Upper lobe of right lung (tissue), 1 donor: ENCODE results near the gene ATP13A3. TPM values are rescaled to one million over a fixed set of nuclear protein-coding genes. Genes with fewer than 3 reads are reported as not detected.

Experiments used
- ATAC-seq: fragments of 200-7000 bp; cut with Tn5 transposase; one replicate; pipeline ENCODE4 v1.9.1; 2020; ENCODE audit warnings: mild to moderate bottlenecking, moderate library complexity
- DNase-seq: peaks from one replicate; pipeline ENCODE4 v3.0.0-alpha.2; 2020
- H3K27ac ChIP-seq: fragments of 200-600 bp; one replicate; pipeline ENCODE4 v1.8.0; 2022
- H3K27me3 ChIP-seq: fragments of 200-600 bp; one replicate; pipeline ENCODE4 v1.8.0; 2022; ENCODE audit warnings: mild to moderate bottlenecking
- H3K36me3 ChIP-seq: fragments of 200-600 bp; one replicate; pipeline ENCODE4 v1.8.0; 2022
- H3K4me1 ChIP-seq: fragments of 200-600 bp; one replicate; pipeline ENCODE4 v1.8.0; 2022
- H3K4me3 ChIP-seq: fragments of 200-600 bp; one replicate; pipeline ENCODE4 v1.8.0; 2022; ENCODE audit warnings: mild to moderate bottlenecking
- H3K9me3 ChIP-seq: fragments of 200-600 bp; one replicate; pipeline ENCODE4 v1.8.0; 2022
- intact Hi-C: fragments of 100-400 bp; cut with DNase I; formaldehyde crosslinking; loops from one replicate; pipeline ENCODE4 v1.11.0; 2022
- total RNA-seq: library from RNA; stranded (reverse); fragmentation: NEBNext Ultra II Directional; extraction: Animal tissue kit (Norgen Biotek cat#: 25700); gene quantifications from one replicate; pipeline ENCODE4 v1.2.1, GENCODE V29; 2021
- TF ChIP-seq, protein P1 (sequence below): fragments of 200-600 bp; IDR thresholded peaks from one replicate; pipeline ENCODE4 v1.8.0; 2022; ENCODE audit warnings: antibody characterized with exemption
- donor health status: DM: no; HTN: yes; CAD: no; lungs with severe emphysema.

ATP13A3 gene
- total RNA-seq, 1 donor from 2014 or later, result 101 TPM

DNA sequence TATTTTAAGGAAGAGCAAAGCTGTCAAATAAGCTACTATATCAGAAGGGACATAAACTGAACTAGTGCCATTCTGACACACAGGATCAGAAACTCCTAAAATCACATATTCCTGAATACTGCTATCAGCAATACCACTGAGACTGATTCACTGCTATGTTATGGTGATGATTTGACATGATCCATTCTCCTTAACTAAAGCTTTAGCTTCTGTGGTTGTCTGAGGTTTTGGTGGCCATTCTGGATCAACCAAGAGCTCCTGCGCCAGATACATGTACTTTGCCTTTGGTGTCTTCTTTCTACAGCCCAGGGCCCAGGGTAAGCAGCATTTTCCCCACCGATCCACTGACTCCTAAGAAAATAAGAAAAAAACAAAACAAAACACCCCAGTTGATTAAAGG is 81.0 kb downstream of the ATP13A3 start:
- DNase-seq, result no peak
- intact Hi-C loops, result no loop called here
- Histone ChIP-seq H3K27me3 (no peaks in the 10 kb centered on the region), H3K4me1 (no peaks in the 10 kb centered on the region), H3K36me3 (peaks cover 9% of the 10 kb centered on the region), H3K9me3 (no peaks in the 10 kb centered on the region), H3K27ac (no peak overlapping the region), H3K4me3 (no peak overlapping the region)
- ATAC-seq, result no peak
- TF ChIP-seq, protein P1, sequence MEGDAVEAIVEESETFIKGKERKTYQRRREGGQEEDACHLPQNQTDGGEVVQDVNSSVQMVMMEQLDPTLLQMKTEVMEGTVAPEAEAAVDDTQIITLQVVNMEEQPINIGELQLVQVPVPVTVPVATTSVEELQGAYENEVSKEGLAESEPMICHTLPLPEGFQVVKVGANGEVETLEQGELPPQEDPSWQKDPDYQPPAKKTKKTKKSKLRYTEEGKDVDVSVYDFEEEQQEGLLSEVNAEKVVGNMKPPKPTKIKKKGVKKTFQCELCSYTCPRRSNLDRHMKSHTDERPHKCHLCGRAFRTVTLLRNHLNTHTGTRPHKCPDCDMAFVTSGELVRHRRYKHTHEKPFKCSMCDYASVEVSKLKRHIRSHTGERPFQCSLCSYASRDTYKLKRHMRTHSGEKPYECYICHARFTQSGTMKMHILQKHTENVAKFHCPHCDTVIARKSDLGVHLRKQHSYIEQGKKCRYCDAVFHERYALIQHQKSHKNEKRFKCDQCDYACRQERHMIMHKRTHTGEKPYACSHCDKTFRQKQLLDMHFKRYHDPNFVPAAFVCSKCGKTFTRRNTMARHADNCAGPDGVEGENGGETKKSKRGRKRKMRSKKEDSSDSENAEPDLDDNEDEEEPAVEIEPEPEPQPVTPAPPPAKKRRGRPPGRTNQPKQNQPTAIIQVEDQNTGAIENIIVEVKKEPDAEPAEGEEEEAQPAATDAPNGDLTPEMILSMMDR, result no peak

DNA sequence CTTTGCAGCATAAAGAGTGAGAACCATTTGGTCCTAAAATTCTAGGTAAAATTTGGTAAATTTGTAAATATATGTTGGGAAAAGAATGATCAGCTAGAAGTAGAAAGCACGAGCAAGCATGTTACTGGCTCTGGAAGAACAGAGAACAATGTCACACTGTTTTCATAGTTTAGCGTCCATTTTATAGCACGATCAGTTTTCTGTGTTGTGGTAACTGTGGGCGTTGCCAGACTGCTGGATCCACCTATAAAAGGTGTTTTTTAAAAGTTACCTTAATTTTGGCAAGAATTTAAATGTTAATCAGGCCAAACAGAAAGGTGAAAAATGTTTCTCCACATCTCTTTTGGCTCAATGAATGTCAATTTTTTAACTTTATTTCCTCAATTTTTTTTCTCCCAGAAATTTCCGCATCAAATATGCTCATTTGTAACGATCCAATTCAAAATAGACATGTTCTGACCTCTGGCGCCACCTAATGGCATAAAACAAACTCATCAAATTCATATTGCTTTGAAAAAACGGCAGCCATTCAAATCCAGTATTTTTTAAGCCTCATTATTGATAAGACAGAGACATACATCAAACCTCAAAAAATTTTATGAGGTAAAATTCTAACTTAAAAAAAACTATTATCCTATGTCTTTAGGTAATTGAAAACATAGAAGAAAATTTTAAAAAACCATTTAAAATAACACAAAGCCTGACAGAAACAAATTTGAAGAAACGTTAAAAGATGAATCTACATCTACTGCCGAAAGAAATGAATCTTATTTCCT is 82.2 kb downstream of the ATP13A3 start:
- Histone ChIP-seq H3K4me3 (no peak overlapping the region), H3K36me3 (peaks cover 9% of the 10 kb centered on the region), H3K4me1 (no peaks in the 10 kb centered on the region), H3K27ac (no peak overlapping the region), H3K27me3 (peaks cover 5% of the 10 kb centered on the region), H3K9me3 (no peaks in the 10 kb centered on the region)
- ATAC-seq, result peak; percentile 56
- intact Hi-C loops, result no loop called here
- TF ChIP-seq, protein P1, result peak; percentile 72
- no peak for DNase-seq

DNA sequence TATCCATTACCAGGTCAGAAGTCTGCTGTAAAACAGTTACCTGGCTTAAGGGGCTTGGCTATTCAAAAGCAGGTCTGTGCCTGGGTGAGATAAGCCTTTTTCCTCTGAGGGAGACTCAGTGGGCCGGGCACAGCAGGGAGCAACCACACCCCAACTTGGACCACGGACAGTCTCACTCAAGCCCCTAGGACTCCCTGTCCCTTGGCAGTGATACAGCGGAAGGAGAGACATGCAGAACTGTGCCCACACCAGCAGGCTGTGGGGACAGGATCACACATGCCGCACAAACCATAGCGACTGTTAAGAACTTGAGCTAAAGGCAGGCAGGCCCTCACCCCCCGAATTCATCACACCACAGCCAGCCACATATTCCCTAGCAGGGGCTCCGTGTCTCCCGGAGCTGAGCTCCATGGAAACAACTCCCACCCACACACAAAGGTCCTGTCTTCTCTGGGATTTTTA is 84.9 kb downstream of the ATP13A3 start:
- intact Hi-C loops, result no loop called here

DNA sequence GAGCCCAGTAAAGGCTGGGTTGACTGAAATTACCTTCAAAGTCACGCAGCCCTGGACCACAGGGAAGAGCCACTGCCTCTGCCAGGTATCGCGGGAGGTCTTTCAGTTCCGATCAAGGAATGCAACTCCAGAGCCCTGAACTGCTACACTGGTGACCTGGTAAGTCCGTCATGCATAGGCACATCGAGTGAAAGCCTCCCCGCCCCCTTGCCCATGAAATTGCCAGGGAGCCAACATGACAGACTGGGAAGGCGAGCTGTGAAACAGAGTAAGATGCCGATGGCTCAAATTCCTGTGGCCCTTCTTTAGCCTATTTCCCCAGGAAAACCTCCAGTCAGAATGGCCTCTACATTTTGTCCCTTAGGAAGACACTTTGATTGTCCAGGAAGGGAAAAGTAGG is 85.5 kb downstream of the ATP13A3 start:
- peaks cover 16% of the 10 kb centered on the region for H3K4me1 ChIP-seq
- ATAC-seq (no peak), DNase-seq (no peak)
- no peak overlapping the region for H3K4me3 ChIP-seq
- no peak overlapping the region for H3K27ac ChIP-seq
- H3K36me3 ChIP-seq, result no peaks in the 10 kb centered on the region
- TF ChIP-seq, protein P1, result no peak
- intact Hi-C loops, result no loop called here
- no peaks in the 10 kb centered on the region for H3K9me3 ChIP-seq
- H3K27me3 ChIP-seq, result peaks cover 36% of the 10 kb centered on the region

More for the DNA sequence above, 84.9 kb downstream of the ATP13A3 start:
- TF ChIP-seq, protein P1, result no peak
- Histone ChIP-seq H3K9me3 (no peaks in the 10 kb centered on the region), H3K27me3 (peaks cover 31% of the 10 kb centered on the region), H3K4me3 (no peak overlapping the region), H3K36me3 (no peaks in the 10 kb centered on the region), H3K27ac (no peak overlapping the region), H3K4me1 (peaks cover 15% of the 10 kb centered on the region)
- no peak for DNase-seq
- ATAC-seq, result peak; percentile 29

DNA sequence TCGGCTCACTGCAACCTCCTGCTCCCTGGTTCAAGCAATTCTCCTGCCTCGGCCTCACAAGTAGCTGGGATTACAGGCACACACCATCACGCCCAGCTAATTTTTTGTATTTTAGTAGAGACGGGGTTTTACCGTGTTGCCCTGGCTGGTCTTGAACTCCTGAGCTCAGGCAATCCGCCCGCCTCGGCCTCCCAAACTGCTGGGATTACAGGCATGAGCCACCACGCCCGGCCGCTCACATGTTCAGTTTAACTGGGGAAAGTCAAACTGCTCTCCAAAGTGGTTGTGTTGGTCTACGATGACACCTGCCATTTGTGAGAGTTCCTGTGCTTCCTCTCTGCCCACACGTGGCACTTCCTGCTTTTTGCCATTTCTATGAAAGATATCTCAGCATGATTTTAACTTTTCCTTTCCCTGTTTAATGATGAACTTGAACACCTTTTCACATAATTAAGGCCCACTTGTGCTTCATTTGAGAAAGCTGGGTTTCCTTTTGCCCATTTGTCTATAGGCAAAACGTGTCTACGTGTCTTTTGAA is 86.9 kb downstream of the ATP13A3 start:
- H3K27me3 ChIP-seq, result peaks cover 44% of the 10 kb centered on the region
- H3K9me3 ChIP-seq, result no peaks in the 10 kb centered on the region
- TF ChIP-seq, protein P1, result no peak
- intact Hi-C loops, result loop anchor here (10.0 kb wide), 1 partner anchor 65 kb away; no protein-coding TSS in a partner anchor
- H3K27ac ChIP-seq, result no peak overlapping the region
- DNase-seq, result no peak
- no peaks in the 10 kb centered on the region for H3K36me3 ChIP-seq
- H3K4me3 ChIP-seq, result no peak overlapping the region
- H3K4me1 ChIP-seq, result peaks cover 16% of the 10 kb centered on the region
- ATAC-seq, result no peak
